Bronchial epithelial cell (primary cell): ENCODE data around the gene TAX1BP1. TPM values are rescaled to one million over a fixed set of nuclear protein-coding genes. Genes with fewer than 3 reads are reported as not detected.

ENCODE experiments used
- DNase-seq: peaks from one replicate; pipeline ENCODE4 v3.0.0-alpha.2; 2010; ENCODE audit warnings: low read depth
- FAIRE-seq: peaks from 2 replicates; lab custom pipeline; 2011; peaks lifted over from hg19 to GRCh38; lab: Jason Lieb, UNC
- H3K27me3 ChIP-seq: 2 replicates; pipeline ENCODE4 v1.5.1; 2011; ENCODE audit warnings: low read length; ENCODE audit not compliant: control insufficient read depth, insufficient read depth
- H3K36me3 ChIP-seq: 2 replicates; pipeline ENCODE4 v1.5.1; 2011; ENCODE audit warnings: low read length; ENCODE audit not compliant: control insufficient read depth, insufficient read depth
- H3K4me3 ChIP-seq: 2 replicates; pipeline ENCODE4 v1.5.1; 2011; ENCODE audit warnings: mild to moderate bottlenecking, low read depth, low read length, control low read depth
- CTCF ChIP-seq: IDR thresholded peaks from 2 replicates; pipeline ENCODE4 v1.5.1; 2011; ENCODE audit warnings: mild to moderate bottlenecking, moderate library complexity, low read length, control low read depth, inconsistent platforms; ENCODE audit not compliant: insufficient read depth, severe bottlenecking
- total RNA-seq: library from RNA; depleted of rRNA; stranded (reverse); fragments of >200 nt; gene quantifications from 2 replicates; pipeline ENCODE4 v1.2.1, GENCODE V29; 2014

Gene TAX1BP1
- total RNA-seq, 1 donor from 2014 or later: 92.1 TPM

- DNase-seq: no peak
- Histone ChIP-seq H3K27me3 (no peaks in the 10 kb centered on the region), H3K4me3 (no peak overlapping the region), H3K36me3 (peaks cover 4% of the 10 kb centered on the region)
- TF ChIP-seq CTCF: no peak
- no peak for FAIRE-seq
Measured at GRCh38 chr7:27799212-27799611, 59.2 kb downstream of the TAX1BP1 start.

- Histone ChIP-seq H3K4me3 (no peak overlapping the region), H3K36me3 (no peaks in the 10 kb centered on the region), H3K27me3 (no peaks in the 10 kb centered on the region)
- no peak for FAIRE-seq
- no peak for TF ChIP-seq CTCF
- no peak for DNase-seq
Measured at GRCh38 chr7:27802999-27803398, 63.0 kb downstream of the TAX1BP1 start.

DNA sequence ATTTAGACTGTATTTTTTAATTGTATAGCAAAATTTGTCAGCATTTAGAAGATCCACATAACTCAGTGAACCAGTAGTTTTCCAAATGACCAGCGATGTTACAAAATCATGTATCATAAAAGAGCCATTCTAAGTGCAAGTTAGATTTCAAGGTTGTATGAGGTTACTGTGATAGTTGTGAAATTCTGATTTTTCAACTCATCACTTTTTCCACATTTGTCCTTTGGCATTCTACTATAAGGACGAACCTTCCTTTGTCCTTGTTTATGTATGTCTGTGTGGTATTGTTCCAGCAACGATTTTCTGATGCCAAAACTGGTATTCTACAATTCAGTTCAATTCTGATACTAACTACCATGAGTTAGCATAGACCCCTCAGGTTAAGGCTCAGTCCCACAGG lies 64.2 kb downstream of the TAX1BP1 start:
- Histone ChIP-seq H3K4me3 (no peak overlapping the region), H3K36me3 (no peaks in the 10 kb centered on the region), H3K27me3 (no peaks in the 10 kb centered on the region)
- DNase-seq (no peak), FAIRE-seq (no peak)
- no peak for TF ChIP-seq CTCF

DNA sequence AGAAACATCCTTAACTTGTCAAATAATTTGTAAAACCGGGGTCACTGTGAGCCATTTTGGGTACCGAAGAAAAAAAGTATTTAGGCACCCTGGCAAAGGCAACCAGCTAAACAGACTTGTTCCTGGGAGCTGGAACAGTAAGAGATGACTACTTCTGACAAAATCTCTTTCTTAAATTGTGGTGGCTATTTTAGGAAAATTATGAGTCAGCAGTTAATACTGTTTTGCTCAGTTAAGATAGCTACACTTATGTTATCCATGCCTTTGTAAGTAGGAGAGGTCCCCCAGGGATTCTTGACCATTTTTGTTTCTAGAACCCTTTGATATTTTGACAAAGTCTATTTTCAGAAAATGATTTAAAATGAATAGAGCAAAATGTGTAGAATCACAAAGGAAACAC lies 68.7 kb downstream of the TAX1BP1 start:
- DNase-seq (peak; percentile 53), FAIRE-seq (no peak)
- no peak for TF ChIP-seq CTCF
- Histone ChIP-seq H3K4me3 (no peak overlapping the region), H3K27me3 (no peaks in the 10 kb centered on the region), H3K36me3 (no peaks in the 10 kb centered on the region)

- Histone ChIP-seq H3K27me3 (no peaks in the 10 kb centered on the region), H3K4me3 (no peak overlapping the region), H3K36me3 (no peaks in the 10 kb centered on the region)
- TF ChIP-seq CTCF: no peak
- DNase-seq (no peak), FAIRE-seq (no peak)
Measured at GRCh38 chr7:27810186-27810585, 70.2 kb downstream of the TAX1BP1 start.

- no peak overlapping the region for H3K4me3 ChIP-seq
- FAIRE-seq: no peak
- no peak for TF ChIP-seq CTCF
- no peak for DNase-seq
- no peaks in the 10 kb centered on the region for H3K27me3 ChIP-seq
- peaks cover 1% of the 10 kb centered on the region for H3K36me3 ChIP-seq
Measured at GRCh38 chr7:27812706-27813105, 72.7 kb downstream of the TAX1BP1 start.
